ENCODE results near the gene PALLD.

PALLD gene

DNA sequence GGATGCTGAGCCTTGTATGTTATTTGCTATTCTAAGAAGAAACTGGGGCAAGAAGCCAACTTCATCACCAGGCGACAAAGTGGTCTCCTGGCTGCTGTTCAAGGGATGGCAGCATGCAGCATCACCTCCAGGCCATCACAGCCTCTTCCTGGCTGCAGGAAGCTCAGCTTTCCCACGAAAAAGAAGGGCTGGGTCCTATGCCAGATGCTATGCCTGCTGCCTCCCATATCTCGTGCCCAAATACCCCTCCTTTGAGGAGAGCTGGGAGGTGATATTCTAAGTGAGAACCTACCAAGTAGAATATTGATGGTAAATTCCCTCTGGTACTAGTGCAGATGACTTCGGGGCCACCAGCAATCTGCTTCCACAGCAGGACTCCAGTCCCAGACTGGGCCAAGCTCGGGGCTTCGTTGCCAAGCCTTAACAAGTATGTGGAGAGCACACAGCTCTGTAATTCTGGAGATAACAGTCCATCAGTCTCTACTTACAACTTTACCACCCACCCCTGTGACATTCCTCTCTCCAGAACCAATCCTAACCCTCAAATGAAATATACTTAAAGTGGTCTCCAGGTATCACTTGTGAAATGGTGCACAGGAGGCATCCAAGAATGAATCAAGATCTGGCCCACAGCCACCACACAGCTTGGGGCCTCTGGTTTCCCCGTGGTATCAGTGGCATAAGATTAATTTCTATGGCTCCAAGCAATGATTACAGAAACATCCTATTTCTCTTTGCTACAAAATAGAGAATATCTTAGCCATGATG, 149.3 kb downstream of the PALLD start:
- H3K27ac ChIP-seq = no peak overlapping the region
- H3K9me3 ChIP-seq (ENCODE audit: low read depth, low read length) = no peaks in the 10 kb centered on the region
- TF ChIP-seq POLR2AphosphoS5 (IDR thresholded peaks at IDR 0.05; ENCODE audit: borderline replicate concordance, low read depth, low read length) (no peak), EZH2 (IDR thresholded peaks at IDR 0.05) (no peak)
- H3K36me3 ChIP-seq (ENCODE audit: insufficient read depth, low read length) = no peaks in the 10 kb centered on the region
- DNase-seq (ENCODE audit: low read depth, low spot score) = no peak
- H3K9ac ChIP-seq (ENCODE audit: insufficient read length) = no peak overlapping the region
- H3K4me3 ChIP-seq = no peak overlapping the region

DNA sequence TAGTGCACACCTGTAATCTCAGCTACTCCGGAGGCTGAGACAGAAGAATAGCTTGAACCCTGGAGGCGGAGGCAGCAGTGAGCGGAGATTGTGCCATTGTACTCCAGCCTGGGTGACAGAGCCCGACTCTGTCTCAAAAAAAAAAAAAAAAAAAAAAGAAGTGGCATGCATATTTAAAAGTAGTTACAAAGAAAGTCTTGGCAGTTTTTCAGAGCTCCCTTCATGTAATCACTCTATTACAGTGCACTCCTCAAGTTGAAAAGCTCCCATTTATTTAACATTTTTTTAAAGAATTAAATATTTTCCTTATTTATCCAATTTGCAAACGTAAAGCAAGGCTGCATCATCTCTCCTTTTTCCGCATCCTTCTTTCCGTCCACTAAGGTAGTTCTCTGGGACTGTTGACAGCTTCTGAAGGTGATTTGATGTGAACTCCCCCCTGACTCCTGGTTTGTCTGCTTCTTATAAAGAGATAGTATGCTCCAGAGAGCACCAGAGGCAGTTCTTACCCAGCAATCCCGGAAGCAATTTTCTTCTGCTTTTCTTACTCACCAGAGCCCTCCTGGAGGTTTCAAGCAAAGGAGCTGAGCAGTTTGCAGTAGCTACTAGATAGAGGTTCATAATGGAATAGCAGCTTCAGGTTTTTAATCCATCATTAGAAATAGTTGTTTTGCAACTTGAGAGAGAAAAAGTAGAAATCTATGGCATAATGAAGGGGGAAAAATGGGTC, 151.0 kb downstream of the PALLD start:
- Histone ChIP-seq H3K4me3 (no peak overlapping the region), H3K36me3 (ENCODE audit: insufficient read depth, low read length) (no peaks in the 10 kb centered on the region), H3K27ac (no peak overlapping the region), H3K9ac (ENCODE audit: insufficient read length) (no peak overlapping the region), H3K9me3 (ENCODE audit: low read depth, low read length) (no peaks in the 10 kb centered on the region)
- TF ChIP-seq FOXP2 (optimal IDR thresholded peaks at IDR 0.05; ENCODE audit: control extremely low read depth, extremely low read length, insufficient read depth) (no peak), POLR2AphosphoS5 (IDR thresholded peaks at IDR 0.05; ENCODE audit: borderline replicate concordance, low read depth, low read length) (no peak), EZH2 (IDR thresholded peaks at IDR 0.05) (no peak)
- DNase-seq (ENCODE audit: low read depth, low spot score) = no peak

DNA sequence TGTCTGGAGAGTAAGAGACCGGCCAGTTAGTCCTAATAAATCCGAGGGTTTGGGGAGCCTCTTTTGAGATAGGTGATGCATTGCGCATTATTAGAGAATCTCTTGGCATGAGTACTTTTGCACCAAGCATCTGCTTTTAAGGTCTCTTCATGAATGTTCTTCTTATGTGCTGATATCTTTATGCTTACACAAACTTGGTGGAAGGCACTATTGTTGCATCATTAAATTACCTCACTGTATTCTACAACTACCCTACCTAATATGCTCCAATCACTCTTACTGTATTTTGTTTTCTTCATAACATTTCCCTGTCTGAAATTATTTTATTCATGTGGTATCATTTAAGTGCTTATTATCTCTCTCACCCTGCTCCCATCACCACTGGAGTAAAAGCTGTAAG, 151.6 kb downstream of the PALLD start:
- H3K4me3 ChIP-seq = no peak overlapping the region
- no peak overlapping the region for H3K27ac ChIP-seq
- TF ChIP-seq EZH2 (IDR thresholded peaks at IDR 0.05) (no peak), FOXP2 (optimal IDR thresholded peaks at IDR 0.05; ENCODE audit: control extremely low read depth, extremely low read length, insufficient read depth) (no peak), POLR2AphosphoS5 (IDR thresholded peaks at IDR 0.05; ENCODE audit: borderline replicate concordance, low read depth, low read length) (no peak)
- no peaks in the 10 kb centered on the region for H3K36me3 ChIP-seq (ENCODE audit: insufficient read depth, low read length)
- no peaks in the 10 kb centered on the region for H3K9me3 ChIP-seq (ENCODE audit: low read depth, low read length)
- no peak for DNase-seq (ENCODE audit: low read depth, low spot score)
- H3K9ac ChIP-seq (ENCODE audit: insufficient read length) = no peak overlapping the region

DNA sequence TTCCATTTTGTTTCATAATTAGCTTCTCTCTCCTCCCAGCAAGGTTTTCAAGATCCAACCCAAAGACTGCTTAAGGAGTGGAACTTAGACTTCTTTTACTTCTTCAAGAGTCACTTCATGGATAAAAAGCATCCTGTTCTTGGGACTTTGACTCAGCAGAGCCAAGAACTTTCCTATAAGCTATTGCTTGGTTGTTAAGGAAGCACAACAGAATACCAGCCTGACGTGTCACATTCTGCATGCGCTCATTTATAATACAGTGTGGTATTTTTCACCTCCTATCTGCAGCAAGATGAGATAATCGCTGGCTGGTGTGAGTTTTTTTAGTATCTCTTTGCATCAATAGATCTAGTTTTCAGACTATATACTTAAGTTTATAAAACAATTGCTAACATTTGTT, 152.1 kb downstream of the PALLD start:
- H3K36me3 ChIP-seq (ENCODE audit: insufficient read depth, low read length) = no peaks in the 10 kb centered on the region
- H3K4me3 ChIP-seq = no peak overlapping the region
- H3K9ac ChIP-seq (ENCODE audit: insufficient read length) = no peak overlapping the region
- H3K27ac ChIP-seq = no peak overlapping the region
- H3K9me3 ChIP-seq (ENCODE audit: low read depth, low read length) = no peaks in the 10 kb centered on the region
- DNase-seq (ENCODE audit: low read depth, low spot score) = no peak
- TF ChIP-seq FOXP2 (optimal IDR thresholded peaks at IDR 0.05; ENCODE audit: control extremely low read depth, extremely low read length, insufficient read depth) = no peak
- no peak for TF ChIP-seq EZH2 (IDR thresholded peaks at IDR 0.05)
- TF ChIP-seq POLR2AphosphoS5 (IDR thresholded peaks at IDR 0.05; ENCODE audit: borderline replicate concordance, low read depth, low read length) = no peak

DNA sequence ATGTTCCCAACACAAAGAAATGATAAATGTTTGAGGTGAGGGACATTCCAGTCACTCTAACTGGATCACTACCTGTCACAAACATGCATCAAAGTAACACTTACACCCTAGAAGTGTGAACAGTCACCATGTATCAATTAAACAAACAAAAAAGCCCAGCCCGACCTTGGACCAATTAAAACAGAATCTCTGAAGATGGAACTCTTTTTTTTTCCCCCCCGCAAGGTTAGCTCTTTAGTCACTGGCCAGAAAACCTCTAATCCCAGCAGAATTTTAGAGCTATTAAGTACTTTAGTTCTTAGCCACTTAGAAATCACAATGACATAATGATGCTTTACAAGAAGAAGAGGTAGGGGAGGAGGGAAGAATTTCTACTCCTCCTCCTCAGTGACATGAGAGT, 154.5 kb downstream of the PALLD start:
- DNase-seq (ENCODE audit: low read depth, low spot score) = no peak
- H3K4me3 ChIP-seq = no peak overlapping the region
- no peak overlapping the region for H3K27ac ChIP-seq
- no peaks in the 10 kb centered on the region for H3K9me3 ChIP-seq (ENCODE audit: low read depth, low read length)
- TF ChIP-seq FOXP2 (optimal IDR thresholded peaks at IDR 0.05; ENCODE audit: control extremely low read depth, extremely low read length, insufficient read depth) = no peak
- no peak for TF ChIP-seq POLR2AphosphoS5 (IDR thresholded peaks at IDR 0.05; ENCODE audit: borderline replicate concordance, low read depth, low read length)
- no peak for TF ChIP-seq EZH2 (IDR thresholded peaks at IDR 0.05)
- H3K36me3 ChIP-seq (ENCODE audit: insufficient read depth, low read length) = no peaks in the 10 kb centered on the region
- no peak overlapping the region for H3K9ac ChIP-seq (ENCODE audit: insufficient read length)

DNA sequence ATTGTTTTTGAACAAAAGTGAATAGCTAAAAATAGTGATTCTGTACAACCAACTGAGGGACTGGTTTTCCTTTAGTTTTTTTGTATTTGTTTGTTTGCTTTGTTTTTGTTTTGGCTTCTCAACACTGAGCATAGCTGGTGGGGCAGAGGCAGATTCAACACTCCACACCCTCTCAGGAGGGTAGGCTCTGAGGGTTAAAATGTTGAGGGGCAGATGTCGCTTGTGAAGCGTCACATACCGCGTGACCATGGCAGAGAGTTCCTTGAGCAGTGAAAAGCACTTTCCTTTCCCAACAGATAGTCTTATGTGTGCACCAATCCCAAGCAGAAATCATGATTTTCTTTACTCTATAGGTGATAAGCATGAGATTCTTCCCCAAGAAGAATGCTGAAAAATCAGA, 155.0 kb downstream of the PALLD start:
- Histone ChIP-seq H3K4me3 (no peak overlapping the region), H3K36me3 (ENCODE audit: insufficient read depth, low read length) (no peaks in the 10 kb centered on the region), H3K27ac (no peak overlapping the region), H3K9ac (ENCODE audit: insufficient read length) (no peak overlapping the region), H3K9me3 (ENCODE audit: low read depth, low read length) (no peaks in the 10 kb centered on the region)
- no peak for TF ChIP-seq POLR2AphosphoS5 (IDR thresholded peaks at IDR 0.05; ENCODE audit: borderline replicate concordance, low read depth, low read length)
- no peak for TF ChIP-seq EZH2 (IDR thresholded peaks at IDR 0.05)
- TF ChIP-seq FOXP2 (optimal IDR thresholded peaks at IDR 0.05; ENCODE audit: control extremely low read depth, extremely low read length, insufficient read depth) = no peak
- no peak for DNase-seq (ENCODE audit: low read depth, low spot score)

DNA sequence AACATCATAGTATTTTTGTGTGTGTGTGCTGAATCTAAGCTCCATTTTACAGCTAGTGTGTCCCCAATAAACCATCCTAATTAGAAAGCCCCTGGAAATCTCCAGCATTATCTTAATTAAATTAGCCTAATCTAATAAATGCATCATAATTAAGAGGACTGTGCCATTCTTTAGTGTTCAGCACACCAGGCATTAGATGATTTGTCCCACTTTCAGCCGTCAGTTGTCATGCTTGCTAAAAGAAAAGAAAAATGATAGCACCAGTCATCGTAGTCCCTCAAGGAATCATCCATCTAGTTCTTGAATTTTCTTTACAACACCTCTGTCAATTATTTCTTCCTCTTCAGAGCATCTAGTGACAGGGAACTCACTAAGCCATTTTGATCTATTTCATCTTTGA, 155.9 kb downstream of the PALLD start:
- DNase-seq (ENCODE audit: low read depth, low spot score) = no peak
- no peak for TF ChIP-seq EZH2 (IDR thresholded peaks at IDR 0.05)
- no peak for TF ChIP-seq FOXP2 (optimal IDR thresholded peaks at IDR 0.05; ENCODE audit: control extremely low read depth, extremely low read length, insufficient read depth)
- no peak for TF ChIP-seq POLR2AphosphoS5 (IDR thresholded peaks at IDR 0.05; ENCODE audit: borderline replicate concordance, low read depth, low read length)
- Histone ChIP-seq H3K4me3 (no peak overlapping the region), H3K36me3 (ENCODE audit: insufficient read depth, low read length) (no peaks in the 10 kb centered on the region), H3K9me3 (ENCODE audit: low read depth, low read length) (no peaks in the 10 kb centered on the region), H3K27ac (no peak overlapping the region), H3K9ac (ENCODE audit: insufficient read length) (no peak overlapping the region)

DNA sequence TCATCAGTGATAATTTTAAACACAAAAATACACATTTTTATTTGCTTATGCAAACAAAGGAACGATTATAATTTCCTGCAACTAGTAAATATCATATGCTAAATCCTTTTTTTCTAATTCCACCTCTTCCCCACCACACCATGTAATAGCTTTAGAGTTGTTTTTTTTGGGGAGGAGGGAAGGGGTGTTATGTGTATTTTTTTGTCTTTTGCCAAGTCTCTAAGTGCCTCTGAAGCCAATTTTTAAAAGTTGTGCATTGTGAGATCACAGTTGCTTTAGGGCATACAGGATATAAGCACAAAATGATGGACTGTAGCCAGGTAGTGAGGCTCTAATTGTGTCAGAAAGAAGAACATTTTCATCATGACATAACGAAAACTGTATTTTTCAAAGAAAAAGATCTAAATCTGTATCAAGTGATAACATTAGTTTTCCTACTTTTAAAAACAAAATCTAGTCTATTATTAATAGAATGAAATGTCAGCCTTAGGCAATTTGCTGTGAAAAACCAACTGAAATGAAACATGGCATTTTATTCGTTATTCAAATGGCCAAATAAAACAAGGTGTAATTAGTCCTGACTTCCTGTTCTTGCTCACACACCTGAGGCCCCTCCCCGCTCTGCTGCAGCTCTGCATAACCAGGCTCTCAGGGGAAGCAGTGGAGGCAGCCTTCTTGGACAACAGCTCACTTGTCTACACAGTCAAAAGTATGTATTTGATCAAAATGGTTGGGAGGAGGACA, 157.4 kb downstream of the PALLD start:
- H3K27ac ChIP-seq = no peak overlapping the region
- no peak for DNase-seq (ENCODE audit: low read depth, low spot score)
- no peaks in the 10 kb centered on the region for H3K36me3 ChIP-seq (ENCODE audit: insufficient read depth, low read length)
- H3K4me3 ChIP-seq = no peak overlapping the region
- H3K9me3 ChIP-seq (ENCODE audit: low read depth, low read length) = no peaks in the 10 kb centered on the region
- TF ChIP-seq POLR2AphosphoS5 (IDR thresholded peaks at IDR 0.05; ENCODE audit: borderline replicate concordance, low read depth, low read length) = no peak
- no peak for TF ChIP-seq EZH2 (IDR thresholded peaks at IDR 0.05)
- no peak for TF ChIP-seq FOXP2 (optimal IDR thresholded peaks at IDR 0.05; ENCODE audit: control extremely low read depth, extremely low read length, insufficient read depth)
- no peak overlapping the region for H3K9ac ChIP-seq (ENCODE audit: insufficient read length)

Data from SK-N-MC (cell line).